ENCODE data around the gene CERS3. TPM values are rescaled to one million over a fixed set of nuclear protein-coding genes. Genes with fewer than 3 reads are reported as not detected.

Gene CERS3
- total RNA-seq, 4 donors from 2014 or later, result 0.69 TPM; not detected in 3

Small RNA genes lying within 50 kb of the gene (small RNA-seq; reads per million reads assigned to genes)
- gene RNU6-181P, result not detected
- not detected for gene RNU6-322P

Other genes with a start within 250 kb of the CERS3 start
- 10 to 100 TPM in 1 of 4 donors, 1 to 10 TPM in 2, not detected in 1; 3.1 to 17.1 (median 8.1) TPM for gene ADAMTS17, start 187.0 kb downstream of the CERS3 start, total RNA-seq
- gene LINS1, start 73.2 kb upstream of the CERS3 start, total RNA-seq, result 100 to 1,000 TPM in 1 of 4 donors, 10 to 100 TPM in 3; 17.4 to 108 (median 52.8) TPM
- gene ASB7, start 73.6 kb upstream of the CERS3 start, total RNA-seq, result 10 to 100 TPM; 15.0 to 27.7 (median 22.7) TPM